Adrenal gland (tissue), 12 donors: ENCODE measurements around the gene MLKL. TPM values are rescaled to one million over a fixed set of nuclear protein-coding genes. Genes with fewer than 3 reads are reported as not detected.

Source experiments
- DNase-seq, 7 donors: peaks; one replicate each; pipeline ENCODE4 v3.0.0-alpha.2; 2019 to 2020
- H3K27ac ChIP-seq, 5 donors: fragments of 200-600 bp; sonication (generic) in 4 of 5; 1 replicate in 3 of 5; 2 replicates in 2 of 5; pipeline versions ENCODE4 v1.5.1 to v1.8.0; 2016 to 2020; ENCODE audit warnings: mild to moderate bottlenecking in 1 of 5
- H3K27me3 ChIP-seq: fragments of 200-600 bp; 2 replicates; pipeline ENCODE4 v1.8.0; 2021
- H3K36me3 ChIP-seq, 2 donors: fragments of 200-600 bp; replicated peaks in 1 of 2; 1 replicate in 1 of 2; 2 replicates in 1 of 2; pipeline versions ENCODE4 v1.5.1 to v1.8.0; 2018 to 2022
- H3K4me1 ChIP-seq, 2 donors: fragments of 200-600 bp; replicated peaks in 1 of 2; 1 replicate in 1 of 2; 2 replicates in 1 of 2; pipeline versions ENCODE4 v1.5.1 to v1.8.0; 2018 to 2021
- H3K4me3 ChIP-seq, 4 donors: fragments of 200-600 bp; sonication (generic) in 3 of 4; one replicate each; pipeline ENCODE4 v1.5.1; 2016 to 2018
- H3K9me3 ChIP-seq, 3 donors: fragments of 200-600 bp; sonication (generic) in 1 of 3; replicated peaks in 1 of 3; 1 replicate in 2 of 3; 2 replicates in 1 of 3; pipeline versions ENCODE4 v1.5.1 to v1.8.0; 2016 to 2021
- CTCF ChIP-seq, 6 experiments: fragments of 450-650 bp in 4 of 6; fragments of 200-600 bp in 2 of 6; sonication (generic) in 1 of 6; IDR thresholded peaks; 1 replicate in 5 of 6; 2 replicates in 1 of 6; pipeline versions ENCODE4 v1.5.1 to v1.8.0; 2016 to 2021; ENCODE audit warnings: antibody characterized with exemption in 6 of 6, mild to moderate bottlenecking in 2 of 6, moderate library complexity in 1 of 6
- POLR2A ChIP-seq, 2 donors: fragments of 450-650 bp; IDR thresholded peaks; one replicate each; pipeline ENCODE4 v1.6.1; 2017; ENCODE audit warnings: antibody characterized with exemption in 2 of 2, mild to moderate bottlenecking in 2 of 2, moderate library complexity in 1 of 2
- WGBS, 4 donors: extraction: QIAGEN DNeasy Blood & Tissue Kit in 2 of 4; methylation state at CpG; one replicate each; pipeline versions ENCODE4 v1.1.5 to v1.1.7; 2013 to 2017; 5-methylcytosine and 5-hydroxymethylcytosine counted together
- intact Hi-C, 2 donors: fragments of 100-400 bp; cut with DNase I; formaldehyde crosslinking; loops; one replicate each; pipeline versions ENCODE4 v1.14.1 to v1.15.0; 2022 to 2023
- polyA plus RNA-seq, 3 donors: library from polyadenylated mRNA; stranded (reverse); fragments of 200-250 nt in 2 of 3; fragments of 350-450 nt in 1 of 3; fragmentation: Illumina TruSeq in 1 of 3; extraction: RNeasy Lipid Tissue Mini Kit (QIAGEN cat#74804) in 1 of 3; gene quantifications; one replicate each; pipeline ENCODE4 v1.2.3, GENCODE V29; 2013 to 2014
- total RNA-seq, 9 donors: library from RNA; depleted of rRNA in 4 of 9; stranded (reverse); fragments of >200 nt in 4 of 9; fragments of 120-200 nt in 1 of 9; fragmentation: NEBNext Ultra II Directional in 1 of 9; extraction: Animal tissue kit (Norgen Biotek cat#: 25700) in 1 of 9; gene quantifications; one replicate each; pipeline versions ENCODE4 v1.1.0 to v1.2.4, GENCODE V29; 2013 to 2023
- donor health status: healthy with polysubstance abuse.
- donor health status: Bipolar disorder and iron deficiency.
- donor health status: DM: yes; HTN: yes; CAD: no.
- donor health status: DM: no; HTN: no; CAD: no.
- donor health status: DM: no; HTN: no; CAD: no.
- donor health status: DM: yes; HTN: yes; CAD: no.

Gene MLKL
- total and polyA plus RNA-seq, 12 donors: 3.1 to 26.1 (median 11.0) TPM

GRCh38 chr16:74736531-74737157, 36.0 kb upstream of the MLKL start:
- Histone ChIP-seq H3K4me1 (peaks cover 0 to 4% of the 10 kb centered on the region in 2 donors), H3K27ac (no peak overlapping the region), H3K36me3 (no peaks in the 10 kb centered on the region), H3K4me3 (no peak overlapping the region), H3K9me3 (no peaks in the 10 kb centered on the region), H3K27me3 (no peaks in the 10 kb centered on the region)
- 56 to 71% (median 61%) methylated on average over 7 to 9 of the region's 9 CpGs for WGBS, 4 donors
- peak in 2 of 7 donors; percentile 49 to 53 for DNase-seq
- intact Hi-C loops: no loop called here
- no peak for TF ChIP-seq CTCF (IDR thresholded peaks at IDR 0.05)
- no peak for TF ChIP-seq POLR2A (IDR thresholded peaks at IDR 0.05)

GRCh38 chr16:74735554-74735953, 34.9 kb upstream of the MLKL start:
- TF ChIP-seq CTCF (IDR thresholded peaks at IDR 0.05): no peak
- TF ChIP-seq POLR2A (IDR thresholded peaks at IDR 0.05): no peak
- 90 to 100% (median 94%) methylated on average over 3 of the region's 3 CpGs for WGBS, 4 donors

GRCh38 chr16:74735162-74735452, 34.4 kb upstream of the MLKL start:
- intact Hi-C loops: no loop called here
- Histone ChIP-seq H3K9me3 (no peaks in the 10 kb centered on the region), H3K4me3 (no peak overlapping the region), H3K27ac (no peak overlapping the region), H3K36me3 (no peaks in the 10 kb centered on the region), H3K4me1 (no peaks in the 10 kb centered on the region), H3K27me3 (no peaks in the 10 kb centered on the region)
- TF ChIP-seq POLR2A (IDR thresholded peaks at IDR 0.05): no peak
- no peak for TF ChIP-seq CTCF (IDR thresholded peaks at IDR 0.05)
- 68 to 89% (median 79%) methylated on average over 9 to 10 of the region's 10 CpGs for WGBS, 4 donors
- no peak for DNase-seq

More at GRCh38 chr16:74735554-74735953, 34.9 kb upstream of the MLKL start:
- no peak for DNase-seq
- Histone ChIP-seq H3K27me3 (no peaks in the 10 kb centered on the region), H3K9me3 (no peaks in the 10 kb centered on the region), H3K36me3 (no peaks in the 10 kb centered on the region), H3K27ac (no peak overlapping the region), H3K4me3 (no peak overlapping the region), H3K4me1 (no peaks in the 10 kb centered on the region)
- intact Hi-C loops: no loop called here

- WGBS, 4 donors: 71 to 82% (median 78%) methylated on average over 13 to 21 of the region's 21 CpGs
- Histone ChIP-seq H3K4me1 (no peaks in the 10 kb centered on the region), H3K36me3 (no peaks in the 10 kb centered on the region), H3K27me3 (no peaks in the 10 kb centered on the region), H3K4me3 (no peak overlapping the region), H3K27ac (no peak overlapping the region), H3K9me3 (no peaks in the 10 kb centered on the region)
- TF ChIP-seq POLR2A (IDR thresholded peaks at IDR 0.05) (no peak), CTCF (IDR thresholded peaks at IDR 0.05) (no peak)
- intact Hi-C loops: no loop called here
- DNase-seq: no peak
Observed at GRCh38 chr16:74734361-74735161, 33.9 kb upstream of the MLKL start.
